ENCODE measurements around the gene ZBTB4.

The ZBTB4 gene

DNA sequence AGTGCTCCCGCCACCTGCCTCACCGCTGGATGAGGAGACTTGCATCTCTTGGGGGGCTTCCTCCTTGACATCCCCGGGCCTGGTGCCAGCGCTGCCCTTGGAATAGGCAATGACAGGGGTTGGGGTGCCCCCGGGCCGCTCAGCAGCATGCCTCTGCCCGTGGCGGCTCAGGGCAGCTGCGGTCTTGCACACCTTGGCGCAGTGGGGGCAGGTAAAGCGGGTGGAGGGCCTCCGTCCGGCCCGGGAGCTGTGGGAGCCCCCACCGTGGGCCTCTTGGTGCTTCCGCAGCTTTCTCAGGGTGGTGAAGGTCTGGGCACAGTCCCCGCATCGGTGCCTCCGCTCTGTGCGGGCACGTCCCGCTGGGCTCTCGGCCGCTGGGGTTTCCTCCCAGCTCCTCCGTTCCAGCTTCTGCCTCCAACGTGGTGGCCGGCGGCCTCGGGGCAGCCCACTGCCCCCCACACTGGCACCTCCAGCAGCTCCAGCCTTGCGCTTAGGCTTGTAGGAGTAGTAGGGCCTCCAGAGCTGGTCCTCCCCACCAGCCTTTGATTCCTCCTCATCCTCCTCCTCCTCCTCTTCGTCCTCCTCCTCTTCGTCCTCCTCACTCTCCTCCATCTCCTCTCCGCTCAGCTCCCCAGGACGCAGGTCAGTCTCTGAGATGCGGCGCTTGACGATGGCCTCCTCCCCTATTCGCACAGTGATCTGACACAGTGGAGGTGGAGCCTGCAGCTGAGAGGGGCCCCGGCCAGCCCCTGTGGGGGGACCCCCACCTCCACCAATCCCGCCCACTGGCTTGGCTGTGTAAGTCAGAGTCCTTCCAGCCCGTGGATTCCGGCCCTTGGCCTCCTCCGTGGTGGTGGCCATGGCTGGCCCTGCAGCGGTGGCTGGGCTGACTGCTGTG lies 16.7 kb downstream of the ZBTB4 start:
- Histone ChIP-seq H3K9me3 (ENCODE audit: insufficient read depth, low read length) (no peaks in the 10 kb centered on the region), H3K4me1 (ENCODE audit: low read length) (no peaks in the 10 kb centered on the region), H3K9ac (ENCODE audit: low read length) (no peak overlapping the region), H3K4me2 (ENCODE audit: low read length) (no peak overlapping the region), H4K20me1 (ENCODE audit: insufficient read depth, low read length) (no peaks in the 10 kb centered on the region), H2AFZ (ENCODE audit: low read depth, low read length) (no peak overlapping the region), H3K36me3 (replicated peaks; ENCODE audit: low read depth, low read length) (no peaks in the 10 kb centered on the region), H3K27ac (ENCODE audit: low read length) (no peak overlapping the region), H3K79me2 (ENCODE audit: low read length) (no peaks in the 10 kb centered on the region), H3K4me3 (ENCODE audit: low read length) (no peak overlapping the region), H3K27me3 (ENCODE audit: low read depth, low read length) (no peaks in the 10 kb centered on the region)
- TF ChIP-seq CTCF (IDR thresholded peaks at IDR 0.05; ENCODE audit: low read depth, low read length) = no peak
- no peak for TF ChIP-seq EZH2phosphoT487 (IDR thresholded peaks at IDR 0.05; ENCODE audit: low read depth)

DNA sequence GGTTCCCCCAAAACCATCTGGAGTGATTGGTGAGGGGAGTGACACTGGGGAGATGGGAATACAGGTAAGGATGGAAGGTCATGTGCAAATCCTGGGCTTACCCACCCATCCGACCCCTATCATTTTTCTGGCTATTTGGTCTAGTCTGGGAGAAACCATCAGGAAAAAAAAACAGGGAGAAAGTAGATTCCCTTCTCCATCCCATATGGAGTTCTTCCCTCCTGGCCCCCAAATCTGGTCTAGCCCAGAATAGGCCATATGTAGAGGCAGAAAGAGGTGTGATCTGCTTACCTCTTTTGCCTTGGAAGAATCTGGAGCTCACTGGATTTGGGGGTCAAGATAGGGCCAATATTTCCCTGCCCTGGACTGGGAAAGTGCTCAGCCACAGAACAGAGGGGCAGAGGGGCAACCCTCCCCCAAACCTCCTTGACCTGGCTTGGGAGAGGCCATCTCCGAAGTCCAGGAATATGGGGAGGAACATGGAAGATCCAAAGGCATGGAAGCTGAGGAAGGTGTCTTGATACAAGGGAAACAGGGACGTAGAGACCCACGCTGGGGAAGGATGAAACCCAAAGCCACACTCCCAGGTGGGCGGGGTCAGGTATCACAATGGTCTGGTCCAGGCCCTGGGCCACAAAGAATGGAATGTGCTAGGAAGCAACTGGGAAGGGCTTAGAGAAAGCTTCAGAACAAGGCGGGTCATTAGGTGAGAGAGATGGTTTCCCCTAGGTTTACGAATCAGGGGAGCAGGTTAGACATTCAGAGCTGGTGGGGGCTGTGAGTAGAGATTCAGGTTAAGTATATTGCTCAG lies 18.4 kb downstream of the ZBTB4 start:
- no peaks in the 10 kb centered on the region for H4K20me1 ChIP-seq (ENCODE audit: insufficient read depth, low read length)
- peaks cover 4% of the 10 kb centered on the region; the same call in 1 of the 2 replicates for H3K4me1 ChIP-seq (ENCODE audit: low read length)
- TF ChIP-seq EZH2phosphoT487 (IDR thresholded peaks at IDR 0.05; ENCODE audit: low read depth) = no peak
- TF ChIP-seq CTCF (IDR thresholded peaks at IDR 0.05; ENCODE audit: low read depth, low read length) = no peak
- no peak overlapping the region for H2AFZ ChIP-seq (ENCODE audit: low read depth, low read length)
- no peaks in the 10 kb centered on the region for H3K36me3 ChIP-seq (replicated peaks; ENCODE audit: low read depth, low read length)
- H3K27me3 ChIP-seq (ENCODE audit: low read depth, low read length) = no peaks in the 10 kb centered on the region
- H3K79me2 ChIP-seq (ENCODE audit: low read length) = no peaks in the 10 kb centered on the region
- H3K9me3 ChIP-seq (ENCODE audit: insufficient read depth, low read length) = no peaks in the 10 kb centered on the region
- no peak overlapping the region for H3K27ac ChIP-seq (ENCODE audit: low read length)
- H3K4me3 ChIP-seq (ENCODE audit: low read length) = no peak overlapping the region
- H3K9ac ChIP-seq (ENCODE audit: low read length) = no peak overlapping the region
- H3K4me2 ChIP-seq (ENCODE audit: low read length) = no peak overlapping the region

- no peaks in the 10 kb centered on the region for H4K20me1 ChIP-seq (ENCODE audit: insufficient read depth, low read length)
- H3K4me1 ChIP-seq (ENCODE audit: low read length) = peaks cover 4% of the 10 kb centered on the region; the same call in 1 of the 2 replicates
- H3K36me3 ChIP-seq (replicated peaks; ENCODE audit: low read depth, low read length) = no peaks in the 10 kb centered on the region
- no peak overlapping the region for H3K4me2 ChIP-seq (ENCODE audit: low read length)
- H3K27ac ChIP-seq (ENCODE audit: low read length) = no peak overlapping the region
- H3K27me3 ChIP-seq (ENCODE audit: low read depth, low read length) = no peaks in the 10 kb centered on the region
- no peaks in the 10 kb centered on the region for H3K9me3 ChIP-seq (ENCODE audit: insufficient read depth, low read length)
- TF ChIP-seq CTCF (IDR thresholded peaks at IDR 0.05; ENCODE audit: low read depth, low read length) (no peak), EZH2phosphoT487 (IDR thresholded peaks at IDR 0.05; ENCODE audit: low read depth) (no peak)
- H3K9ac ChIP-seq (ENCODE audit: low read length) = no peak overlapping the region
- H3K79me2 ChIP-seq (ENCODE audit: low read length) = no peaks in the 10 kb centered on the region
- H2AFZ ChIP-seq (ENCODE audit: low read depth, low read length) = no peak overlapping the region
- H3K4me3 ChIP-seq (ENCODE audit: low read length) = no peak overlapping the region
Observed at GRCh38 chr17:7459961-7460545, 19.4 kb downstream of the ZBTB4 start.

DNA sequence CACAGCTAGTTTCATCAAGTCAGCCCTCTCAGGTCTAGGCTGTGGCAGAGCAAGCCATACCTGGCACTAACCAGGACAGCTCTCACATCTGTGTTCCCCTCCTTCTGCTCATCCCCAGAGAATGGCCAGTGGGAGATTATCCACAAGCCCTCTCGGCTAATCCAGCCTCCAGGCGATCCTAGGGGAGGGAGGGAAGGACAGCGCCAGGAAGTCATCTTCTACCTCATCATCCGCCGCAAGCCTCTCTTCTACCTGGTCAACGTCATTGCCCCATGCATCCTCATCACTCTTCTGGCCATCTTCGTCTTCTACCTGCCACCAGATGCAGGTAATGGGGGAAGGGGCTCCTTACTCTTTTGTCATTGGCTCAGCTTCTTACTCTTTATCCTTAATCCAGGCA lies 31.0 kb downstream of the ZBTB4 start:
- Histone ChIP-seq H3K9me3 (ENCODE audit: insufficient read depth, low read length) (no peaks in the 10 kb centered on the region), H3K36me3 (replicated peaks; ENCODE audit: low read depth, low read length) (no peaks in the 10 kb centered on the region), H3K27ac (ENCODE audit: low read length) (no peak overlapping the region), H3K9ac (ENCODE audit: low read length) (no peak overlapping the region), H3K27me3 (ENCODE audit: low read depth, low read length) (no peaks in the 10 kb centered on the region), H3K4me1 (ENCODE audit: low read length) (no peaks in the 10 kb centered on the region), H4K20me1 (ENCODE audit: insufficient read depth, low read length) (no peaks in the 10 kb centered on the region), H3K4me2 (ENCODE audit: low read length) (no peak overlapping the region), H3K79me2 (ENCODE audit: low read length) (no peaks in the 10 kb centered on the region), H2AFZ (ENCODE audit: low read depth, low read length) (no peak overlapping the region), H3K4me3 (ENCODE audit: low read length) (no peak overlapping the region)
- TF ChIP-seq EZH2phosphoT487 (IDR thresholded peaks at IDR 0.05; ENCODE audit: low read depth) = no peak
- TF ChIP-seq CTCF (IDR thresholded peaks at IDR 0.05; ENCODE audit: low read depth, low read length) = no peak
